ENCODE data around the gene SETDB1.

DNA sequence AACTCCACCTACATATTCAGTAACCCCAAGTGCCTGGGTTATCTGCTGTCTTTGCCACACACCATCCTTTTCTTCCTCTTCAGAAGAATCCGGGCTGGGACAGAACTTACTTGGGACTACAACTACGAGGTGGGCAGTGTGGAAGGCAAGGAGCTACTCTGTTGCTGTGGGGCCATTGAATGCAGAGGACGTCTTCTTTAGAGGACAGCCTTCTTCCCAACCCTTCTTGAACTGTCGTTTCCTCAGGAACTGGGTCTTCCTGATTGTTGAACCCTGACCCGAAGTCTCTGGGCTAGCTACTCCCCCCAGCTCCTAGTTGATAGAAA, 38.0 kb downstream of the SETDB1 start:
- TF ChIP-seq POLR2A (IDR thresholded peaks at IDR 0.05) = no peak
- TF ChIP-seq, protein P1, sequence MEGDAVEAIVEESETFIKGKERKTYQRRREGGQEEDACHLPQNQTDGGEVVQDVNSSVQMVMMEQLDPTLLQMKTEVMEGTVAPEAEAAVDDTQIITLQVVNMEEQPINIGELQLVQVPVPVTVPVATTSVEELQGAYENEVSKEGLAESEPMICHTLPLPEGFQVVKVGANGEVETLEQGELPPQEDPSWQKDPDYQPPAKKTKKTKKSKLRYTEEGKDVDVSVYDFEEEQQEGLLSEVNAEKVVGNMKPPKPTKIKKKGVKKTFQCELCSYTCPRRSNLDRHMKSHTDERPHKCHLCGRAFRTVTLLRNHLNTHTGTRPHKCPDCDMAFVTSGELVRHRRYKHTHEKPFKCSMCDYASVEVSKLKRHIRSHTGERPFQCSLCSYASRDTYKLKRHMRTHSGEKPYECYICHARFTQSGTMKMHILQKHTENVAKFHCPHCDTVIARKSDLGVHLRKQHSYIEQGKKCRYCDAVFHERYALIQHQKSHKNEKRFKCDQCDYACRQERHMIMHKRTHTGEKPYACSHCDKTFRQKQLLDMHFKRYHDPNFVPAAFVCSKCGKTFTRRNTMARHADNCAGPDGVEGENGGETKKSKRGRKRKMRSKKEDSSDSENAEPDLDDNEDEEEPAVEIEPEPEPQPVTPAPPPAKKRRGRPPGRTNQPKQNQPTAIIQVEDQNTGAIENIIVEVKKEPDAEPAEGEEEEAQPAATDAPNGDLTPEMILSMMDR (IDR thresholded peaks at IDR 0.05) = no peak

All from lower leg skin (tissue), 3 donors.